Measurements from ENCODE around the gene RAB17. TPM values are rescaled to one million over a fixed set of nuclear protein-coding genes. Genes with fewer than 3 reads are reported as not detected.

RAB17 gene
- total and polyA plus RNA-seq, 10 of the 15 experiments (the other 5 are each of a cell fraction or from before 2014, with no cell fraction given) = 0.07 to 1.4 (median 0.28) TPM; not detected in 3

- ChIA-PET RAD21 (ENCODE audit: unreplicated experiment) (interaction anchor here (0.7 to 1.5 kb wide), 6 partner anchors 64 to 482 kb away, joined by 3 to 4 read pairs (median 3); no protein-coding TSS in a partner anchor), POLR2A (interaction anchor here (0.9 kb wide), 3 partner anchors 12 to 69 kb away, joined by 3 read pairs; no protein-coding TSS in a partner anchor), CTCF (interaction anchor here (1.0 to 1.5 kb wide), 3 partner anchors 68 to 171 kb away, joined by 4 to 6 read pairs (median 6); no protein-coding TSS in a partner anchor), SMC1A (ENCODE audit: uncharacterized antibody, unreplicated experiment) (interaction anchor here (0.6 to 1.4 kb wide), 5 partner anchors 15 to 142 kb away, joined by 3 to 6 read pairs (median 4); no protein-coding TSS in a partner anchor)
- peak; percentile 35 for DNase-seq (ENCODE audit: low read depth, low spot score)
- no TSS peak for BruUV-seq (replicated peaks)
- H3K4me1 ChIP-seq (ENCODE audit: control insufficient read depth, insufficient read depth, low read length) = peaks cover 8% of the 10 kb centered on the region
- peak overlapping the region; percentile 75 for H3K4me2 ChIP-seq (ENCODE audit: control insufficient read depth, insufficient read depth)
- no peak overlapping the region for H3K27ac ChIP-seq (ENCODE audit: control insufficient read depth, insufficient read depth)
- 7% methylated on average over 15 of the region's 15 CpGs for WGBS (ENCODE audit: insufficient coverage, insufficient replicate concordance, low lambda C conversion rate, missing lambda C conversion rate)
- intact Hi-C loops (cut with micrococcal nuclease; ENCODE audit: unreplicated experiment) = no loop called here
- in situ Hi-C loops (cut with MboI) = no loop called here
- H3K4me3 ChIP-seq = no peak overlapping the region
- H3K79me2 ChIP-seq (ENCODE audit: control insufficient read depth, insufficient read depth, low read length) = no peaks in the 10 kb centered on the region
- no peaks in the 10 kb centered on the region for H3K36me3 ChIP-seq (ENCODE audit: control insufficient read depth in 2 of 2, insufficient read depth in 2 of 2, low read length in 1 of 2)
- ATAC-seq = peak; percentile 90
- no peaks in the 10 kb centered on the region for H4K20me1 ChIP-seq (ENCODE audit: control insufficient read depth, insufficient read depth)
- H3K9me3 ChIP-seq (replicated peaks; ENCODE audit: control insufficient read depth, insufficient read depth, low read length) = no peaks in the 10 kb centered on the region
- peak; percentile 81 for FAIRE-seq
- 0 out of 2 replicates have a peak overlapping the region, but pooled peaks have one; percentile 21 for H3K9ac ChIP-seq (ENCODE audit: control insufficient read depth, insufficient read depth, low read length)
- H3K27me3 ChIP-seq (replicated peaks in 1 of 2; ENCODE audit: control insufficient read depth in 2 of 2, insufficient read depth in 2 of 2, low read length in 1 of 2) = no peaks in the 10 kb centered on the region
- peak overlapping the region; percentile 82 for H2AFZ ChIP-seq (ENCODE audit: control insufficient read depth, low read depth, low read length)
- peak; percentile 83; the same call in 1 of the 2 replicates for TF ChIP-seq HSF1 (IDR thresholded peaks at IDR 0.05; ENCODE audit: low read depth, low read length)
- 0 out of 2 replicates have a peak, but pooled peaks have one; percentile 22 for TF ChIP-seq PKNOX1 (IDR thresholded peaks at IDR 0.05)
- TF ChIP-seq ETV6 (conservative IDR thresholded peaks at IDR 0.05 in 1 of 2, IDR thresholded peaks at IDR 0.05 in 1 of 2; ENCODE audit: borderline replicate concordance in 1 of 2, low read depth in 1 of 2) = peak in 1 of 2 experiments; percentile 48; a peak in 1 of 4 replicates
- no peak for TF ChIP-seq SUPT20H (IDR thresholded peaks at IDR 0.05; ENCODE audit: borderline replicate concordance, control insufficient read depth, low read depth, low read length)
- peak; percentile 49 for TF ChIP-seq CREM (IDR thresholded peaks at IDR 0.05; ENCODE audit: low read depth)
- TF ChIP-seq USF2 (IDR thresholded peaks at IDR 0.05; ENCODE audit: borderline replicate concordance, low read depth, low read length) = no peak
- no peak for TF ChIP-seq MTA2 (IDR thresholded peaks at IDR 0.05; ENCODE audit: low read depth)
- TF ChIP-seq SPI1 (IDR thresholded peaks at IDR 0.05; ENCODE audit: borderline replicate concordance, insufficient read depth, low read depth, low read length) = peak; percentile 13; the same call in 1 of the 2 replicates
- TF ChIP-seq CREB1 (IDR thresholded peaks at IDR 0.05; ENCODE audit: low read depth) = peak; percentile 56; the same call in 1 of the 2 replicates
- no peak for TF ChIP-seq SMARCA5 (IDR thresholded peaks at IDR 0.05)
- no peak for TF ChIP-seq SREBF2 (IDR thresholded peaks at IDR 0.05; ENCODE audit: low read length)
- TF ChIP-seq ZNF687 (IDR thresholded peaks at IDR 0.05) = 0 out of 2 replicates have a peak, but pooled peaks have one; percentile 39
- no peak for TF ChIP-seq GABPA (IDR thresholded peaks at IDR 0.05; ENCODE audit: low read depth)
- TF ChIP-seq PML (IDR thresholded peaks at IDR 0.05; ENCODE audit: low read length) = no peak
- no peak for TF ChIP-seq EGR1 (IDR thresholded peaks at IDR 0.05; ENCODE audit: borderline replicate concordance in 1 of 2, low read depth in 2 of 2, low read length in 2 of 2)
Observed at GRCh38 chr2:237603718-237604362, 13.3 kb upstream of the RAB17 start.

Measured in GM12878 (cell line).